B cell (primary cell): Measurements from ENCODE around the gene ATP8A1.

ENCODE experiments used
- EZH2 ChIP-seq: IDR thresholded peaks from 2 replicates; pipeline ENCODE4 v1.6.1; 2012; ENCODE audit warnings: borderline replicate concordance, low read depth, mild to moderate bottlenecking, moderate library complexity, low read length; ENCODE audit not compliant: insufficient read depth, poor library complexity, severe bottlenecking
- TF ChIP-seq, protein P1 (sequence below): fragments of 200-600 bp; IDR thresholded peaks from one replicate; pipeline ENCODE4 v1.8.0; 2022; ENCODE audit warnings: antibody characterized with exemption, mild to moderate bottlenecking

DNA sequence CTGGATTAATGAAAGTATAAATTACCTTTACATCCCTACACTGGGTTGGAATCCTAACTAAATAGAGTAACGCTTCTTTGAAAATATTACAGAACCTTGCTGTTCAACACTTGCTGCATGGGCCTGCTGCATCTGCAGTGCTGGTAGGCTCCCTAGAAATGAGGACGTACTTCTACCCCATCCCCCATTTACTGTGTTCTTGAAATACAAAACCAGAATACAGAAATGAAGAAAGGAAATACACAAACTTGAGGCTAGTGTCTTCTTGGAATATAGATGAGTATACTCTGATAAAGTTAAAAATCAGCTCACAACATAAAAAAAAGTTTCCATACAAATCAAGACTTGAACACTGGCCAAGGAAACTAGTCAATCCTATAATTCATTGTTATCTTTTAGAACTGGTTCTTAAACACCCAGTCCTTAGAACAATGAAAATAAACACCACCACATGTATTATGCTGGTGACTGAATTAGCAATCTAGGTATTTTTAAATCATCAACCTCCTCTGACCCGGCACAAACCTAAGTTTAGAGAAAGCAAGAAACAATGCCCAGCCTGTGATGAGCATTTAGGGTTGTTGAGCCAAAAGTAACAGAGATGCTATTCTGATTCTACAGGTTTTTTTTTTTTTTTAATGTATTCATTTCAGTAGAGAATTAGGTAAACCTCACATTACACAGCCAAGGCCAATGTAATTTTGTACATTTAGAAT, 49.7 kb downstream of the ATP8A1 start:
- TF ChIP-seq, protein P1, sequence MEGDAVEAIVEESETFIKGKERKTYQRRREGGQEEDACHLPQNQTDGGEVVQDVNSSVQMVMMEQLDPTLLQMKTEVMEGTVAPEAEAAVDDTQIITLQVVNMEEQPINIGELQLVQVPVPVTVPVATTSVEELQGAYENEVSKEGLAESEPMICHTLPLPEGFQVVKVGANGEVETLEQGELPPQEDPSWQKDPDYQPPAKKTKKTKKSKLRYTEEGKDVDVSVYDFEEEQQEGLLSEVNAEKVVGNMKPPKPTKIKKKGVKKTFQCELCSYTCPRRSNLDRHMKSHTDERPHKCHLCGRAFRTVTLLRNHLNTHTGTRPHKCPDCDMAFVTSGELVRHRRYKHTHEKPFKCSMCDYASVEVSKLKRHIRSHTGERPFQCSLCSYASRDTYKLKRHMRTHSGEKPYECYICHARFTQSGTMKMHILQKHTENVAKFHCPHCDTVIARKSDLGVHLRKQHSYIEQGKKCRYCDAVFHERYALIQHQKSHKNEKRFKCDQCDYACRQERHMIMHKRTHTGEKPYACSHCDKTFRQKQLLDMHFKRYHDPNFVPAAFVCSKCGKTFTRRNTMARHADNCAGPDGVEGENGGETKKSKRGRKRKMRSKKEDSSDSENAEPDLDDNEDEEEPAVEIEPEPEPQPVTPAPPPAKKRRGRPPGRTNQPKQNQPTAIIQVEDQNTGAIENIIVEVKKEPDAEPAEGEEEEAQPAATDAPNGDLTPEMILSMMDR, result no peak
- TF ChIP-seq EZH2, result no peak
